Right cardiac atrium (tissue), 5 donors: ENCODE data around the gene HOGA1. TPM values are rescaled to one million over a fixed set of nuclear protein-coding genes. Genes with fewer than 3 reads are reported as not detected.
A peak's percentile ranks its signal among the peaks of the same experiment; 100 is the strongest.
"Not testable (repeated sequence)": the region's sequence is repeated elsewhere in the genome, so short reads cannot be mapped to it uniquely, and the experiment has no call there.

ENCODE experiments used
- ATAC-seq, 2 donors: fragments of 200-7000 bp; cut with Tn5 transposase; one replicate each; pipeline versions ENCODE4 v1.8.0 to v1.9.1; 2020; ENCODE audit warnings: moderate library complexity in 2 of 2, mild to moderate bottlenecking in 1 of 2
- DNase-seq, 3 donors: peaks; one replicate each; pipeline ENCODE4 v3.0.0-alpha.2; 2020
- H3K27ac ChIP-seq: one replicate; pipeline ENCODE4 v1.5.1; 2013; ENCODE audit warnings: mild to moderate bottlenecking, low read length, control low read depth, moderate library complexity
- H3K27me3 ChIP-seq: one replicate; pipeline ENCODE4 v1.6.1; 2013; ENCODE audit not compliant: control insufficient read depth, insufficient read depth
- H3K4me1 ChIP-seq: one replicate; pipeline ENCODE4 v1.6.1; 2013; ENCODE audit warnings: low read length; ENCODE audit not compliant: control insufficient read depth, insufficient read depth
- H3K4me3 ChIP-seq: one replicate; pipeline ENCODE4 v1.5.1; 2013; ENCODE audit warnings: low read length, control low read depth
- H3K9me3 ChIP-seq: one replicate; pipeline ENCODE4 v1.6.1; 2013; ENCODE audit warnings: low read length; ENCODE audit not compliant: control insufficient read depth
- WGBS: extraction: QIAGEN DNeasy Blood & Tissue Kit; methylation state at CpG from one replicate; pipeline ENCODE4 v1.1.7; 2013; 5-methylcytosine and 5-hydroxymethylcytosine counted together
- intact Hi-C, 4 donors: fragments of 100-400 bp; cut with DNase I; formaldehyde crosslinking; loops; one replicate each; pipeline versions ENCODE4 v1.11.0 to v1.14.0; 2022 to 2023
- polyA plus RNA-seq: library from polyadenylated mRNA; stranded (reverse); fragments of 200-250 nt; gene quantifications from one replicate; pipeline ENCODE4 v1.2.3, GENCODE V29; 2013
- total RNA-seq, 4 donors: library from RNA; stranded (reverse); fragmentation: NEBNext Ultra II Directional; extraction: Animal tissue kit (Norgen Biotek cat#: 25700); gene quantifications; one replicate each; pipeline ENCODE4 v1.2.1, GENCODE V29; 2021
- donor health status: healthy with polysubstance abuse.
- donor health status: DM: no; HTN: yes; CAD: no.
- donor health status: DM: no; HTN: no; CAD: no.
- donor health status: DM: no; HTN: yes; CAD: no; lungs with severe emphysema.
- donor health status: DM: yes; HTN: yes; CAD: no.

HOGA1 gene
- total and polyA plus RNA-seq, 5 donors = 4.4 to 15.0 (median 12.6) TPM

GRCh38 chr10:97639090-97639489, 54.9 kb downstream of the HOGA1 start:
- DNase-seq, ATAC-seq, H3K4me3 ChIP-seq, H3K27me3 ChIP-seq, H3K27ac ChIP-seq, H3K9me3 ChIP-seq, intact Hi-C loops, H3K4me1 ChIP-seq: not testable (repeated sequence)
- WGBS = 93% methylated on average over 3 of the region's 3 CpGs

GRCh38 chr10:97640174-97640867, 56.1 kb downstream of the HOGA1 start, which contains the start of gene PI4K2A:
Gene PI4K2A (plus strand): TSS chr10:97640671. CDS start chr10:97640743, 72 bp downstream.
- peak within 1 kb of the TSS; percentile 76 for H3K4me3 ChIP-seq
- DNase-seq (peak; percentile 99 to 100 (median 99)), ATAC-seq (peak; percentile 99)
- H3K27me3 ChIP-seq = no peaks in the 10 kb centered on the region
- intact Hi-C loops = no loop called here
- H3K9me3 ChIP-seq = no peaks in the 10 kb centered on the region
- H3K27ac ChIP-seq = peak within 1 kb of the TSS; percentile 74
- H3K4me1 ChIP-seq = no peaks in the 10 kb centered on the region
- WGBS = 2% methylated on average over 54 of the region's 54 CpGs

- Histone ChIP-seq H3K27me3 (no peaks in the 10 kb centered on the region), H3K27ac (peak overlapping the region; percentile 74), H3K4me1 (no peaks in the 10 kb centered on the region), H3K4me3 (peak overlapping the region; percentile 76), H3K9me3 (no peaks in the 10 kb centered on the region)
- WGBS = 1% methylated on average over 67 of the region's 67 CpGs
- intact Hi-C loops = no loop called here
- peak; percentile 52 to 56 for ATAC-seq
- peak; percentile 28 to 68 (median 61) for DNase-seq
Observed at GRCh38 chr10:97640868-97641811, 57.0 kb downstream of the HOGA1 start.

GRCh38 chr10:97642471-97643159, 58.4 kb downstream of the HOGA1 start:
- DNase-seq, ATAC-seq, H3K27me3 ChIP-seq, intact Hi-C loops, H3K9me3 ChIP-seq, H3K4me3 ChIP-seq, H3K4me1 ChIP-seq, H3K27ac ChIP-seq: not testable (repeated sequence)
- 95% methylated on average over 13 of the region's 13 CpGs for WGBS

GRCh38 chr10:97643441-97643985, 59.3 kb downstream of the HOGA1 start:
- no peaks in the 10 kb centered on the region for H3K9me3 ChIP-seq
- no peak overlapping the region for H3K4me3 ChIP-seq
- DNase-seq = no peak
- ATAC-seq = no peak
- 95% methylated on average over 4 of the region's 4 CpGs for whole genome bisulfite sequencing
- intact Hi-C loops = no loop called here
- H3K27me3 ChIP-seq = no peaks in the 10 kb centered on the region
- no peaks in the 10 kb centered on the region for H3K4me1 ChIP-seq
- no peak overlapping the region for H3K27ac ChIP-seq

GRCh38 chr10:97644936-97645335, 60.7 kb downstream of the HOGA1 start:
- H3K4me1 ChIP-seq = no peaks in the 10 kb centered on the region
- DNase-seq = no peak
- H3K27me3 ChIP-seq = no peaks in the 10 kb centered on the region
- no peak for ATAC-seq
- WGBS = 94% methylated on average over 4 of the region's 4 CpGs
- no peak overlapping the region for H3K4me3 ChIP-seq
- no peak overlapping the region for H3K27ac ChIP-seq
- intact Hi-C loops = no loop called here
- no peaks in the 10 kb centered on the region for H3K9me3 ChIP-seq

GRCh38 chr10:97647556-97647955, 63.4 kb downstream of the HOGA1 start:
- intact Hi-C loops = no loop called here
- Histone ChIP-seq H3K9me3 (no peaks in the 10 kb centered on the region), H3K27ac (no peak overlapping the region), H3K27me3 (no peaks in the 10 kb centered on the region), H3K4me1 (no peaks in the 10 kb centered on the region), H3K4me3 (no peak overlapping the region)
- ATAC-seq (peak in 1 of 2 donors; percentile 22), DNase-seq (no peak)
- WGBS = 80% methylated on average over 1 of the region's 1 CpG

GRCh38 chr10:97648562-97649404, 64.6 kb downstream of the HOGA1 start:
- Histone ChIP-seq H3K9me3 (no peaks in the 10 kb centered on the region), H3K27me3 (no peaks in the 10 kb centered on the region), H3K4me1 (no peaks in the 10 kb centered on the region), H3K27ac (peak overlapping the region; percentile 36), H3K4me3 (no peak overlapping the region)
- ATAC-seq (peak; percentile 73 to 79), DNase-seq (no peak)
- 68% methylated on average over 5 of the region's 5 CpGs for WGBS
- intact Hi-C loops = no loop called here

GRCh38 chr10:97649405-97649750, 65.2 kb downstream of the HOGA1 start:
- H3K27ac ChIP-seq, intact Hi-C loops, DNase-seq, H3K4me3 ChIP-seq, H3K9me3 ChIP-seq, H3K27me3 ChIP-seq, ATAC-seq, H3K4me1 ChIP-seq: not testable (repeated sequence)
- 88% methylated on average over 4 of the region's 4 CpGs for WGBS

GRCh38 chr10:97650726-97651125, 66.5 kb downstream of the HOGA1 start:
- WGBS = 87% methylated on average over 3 of the region's 3 CpGs
- Histone ChIP-seq H3K27ac (no peak overlapping the region), H3K4me3 (no peak overlapping the region), H3K27me3 (no peaks in the 10 kb centered on the region), H3K9me3 (no peaks in the 10 kb centered on the region), H3K4me1 (no peaks in the 10 kb centered on the region)
- intact Hi-C loops = no loop called here
- no peak for DNase-seq
- no peak for ATAC-seq
